COLO668 (cell line): ENCODE results near the gene SF3A2.
"Not testable (repeated sequence)": the region's sequence is repeated elsewhere in the genome, so short reads cannot be mapped to it uniquely, and the experiment has no call there.

Source experiments
- DNase-seq: peaks from one replicate; lab custom pipeline; 2025; ENCODE audit not compliant: unreplicated experiment; lab: John Stamatoyannopoulos, UW

The SF3A2 gene

GRCh38 chr19:2236314-2237050 is at the start of gene SF3A2, which contains the start of gene PLEKHJ1:
SF3A2 (plus strand) TSS chr19:2236824; CDS start chr19:2243419, 6,595 bp downstream.
PLEKHJ1 (minus strand) TSS chr19:2236329; CDS start chr19:2236248, 81 bp downstream.
- DNase-seq, result peak; percentile 98

GRCh38 chr19:2187159-2187558 is 49.5 kb upstream of the SF3A2 start:
- DNase-seq, result no peak

- no peak for DNase-seq
Measured at GRCh38 chr19:2188708-2189385, 47.8 kb upstream of the SF3A2 start.

GRCh38 chr19:2189880-2190279 is 46.7 kb upstream of the SF3A2 start:
- no peak for DNase-seq

- no peak for DNase-seq
Measured at GRCh38 chr19:2190848-2191455, 45.7 kb upstream of the SF3A2 start.

- DNase-seq, result no peak
Measured at GRCh38 chr19:2191456-2192310, 44.9 kb upstream of the SF3A2 start.

GRCh38 chr19:2192862-2193261 is 43.8 kb upstream of the SF3A2 start:
- DNase-seq, result no peak

GRCh38 chr19:2193807-2194206 is 42.8 kb upstream of the SF3A2 start:
- DNase-seq, result no peak

GRCh38 chr19:2194513-2195078 is 42.0 kb upstream of the SF3A2 start:
- no peak for DNase-seq

- no peak for DNase-seq
Measured at GRCh38 chr19:2195361-2195760, 41.3 kb upstream of the SF3A2 start.

GRCh38 chr19:2195914-2196313 is 40.7 kb upstream of the SF3A2 start:
- DNase-seq, result no peak

GRCh38 chr19:2197270-2197669 is 39.4 kb upstream of the SF3A2 start:
- DNase-seq, result no peak

- no peak for DNase-seq
Measured at GRCh38 chr19:2198317-2198716, 38.3 kb upstream of the SF3A2 start.

- DNase-seq, result no peak
Measured at GRCh38 chr19:2199215-2199614, 37.4 kb upstream of the SF3A2 start.

GRCh38 chr19:2199861-2200623 is 36.6 kb upstream of the SF3A2 start:
- no peak for DNase-seq

- DNase-seq, result not testable (repeated sequence)
Measured at GRCh38 chr19:2200624-2201294, 35.9 kb upstream of the SF3A2 start.

GRCh38 chr19:2201473-2202148 is 35.0 kb upstream of the SF3A2 start:
- DNase-seq, result no peak

- no peak for DNase-seq
Measured at GRCh38 chr19:2202366-2202765, 34.3 kb upstream of the SF3A2 start.

GRCh38 chr19:2207008-2207407 is 29.6 kb upstream of the SF3A2 start:
- DNase-seq, result no peak
